B cell (primary cell): ENCODE data around the gene TWSG1. TPM values are rescaled to one million over a fixed set of nuclear protein-coding genes. Genes with fewer than 3 reads are reported as not detected.

ENCODE experiments used
- ATAC-seq: fragments of 200-7000 bp; cut with Tn5 transposase; one replicate; pipeline ENCODE4 v1.10.0; 2021; ENCODE audit warnings: low read depth, mild to moderate bottlenecking, moderate number of reproducible peaks, moderate library complexity
- CTCF ChIA-PET: fragments of 350-600 bp; sonication (Branson Sonifier 250); formaldehyde crosslinking; loops from one replicate; lab custom pipeline; 2021; ENCODE audit warnings: antibody characterized with exemption, inconsistent platforms; lab: Charles Lee
- POLR2A ChIA-PET: fragments of 350-600 bp; sonication (Branson Sonifier 250); formaldehyde crosslinking; loops from one replicate; lab custom pipeline; 2021; ENCODE audit warnings: antibody characterized with exemption; lab: Charles Lee
- DNase-seq: peaks from one replicate; pipeline ENCODE4 v3.0.0; 2013
- H2AFZ ChIP-seq: 2 replicates; pipeline ENCODE4 v1.6.1; 2012; ENCODE audit warnings: mild to moderate bottlenecking, low read depth, low read length; ENCODE audit not compliant: insufficient read depth, poor library complexity, severe bottlenecking
- H3K27ac ChIP-seq, 2 donors: 1 replicate in 1 of 2; 2 replicates in 1 of 2; pipeline ENCODE4 v1.5.1; 2012 to 2013; ENCODE audit warnings: low read length in 2 of 2, mild to moderate bottlenecking in 2 of 2, moderate library complexity in 1 of 2
- H3K27me3 ChIP-seq, 4 experiments: fragments of 200-600 bp in 1 of 4; sonication (generic) in 1 of 4; replicated peaks in 1 of 4; 1 replicate in 2 of 4; 2 replicates in 2 of 4; pipeline versions ENCODE4 v1.6.1 to v1.7.0; 2013 to 2016; ENCODE audit warnings: low read length in 3 of 4, mild to moderate bottlenecking in 2 of 4, mixed read lengths in 1 of 4, moderate library complexity in 1 of 4; ENCODE audit not compliant: insufficient read depth in 4 of 4, control insufficient read depth in 3 of 4; ENCODE audit errors: control extremely low read depth in 1 of 4
- H3K36me3 ChIP-seq, 2 experiments: replicated peaks in 1 of 2; 1 replicate in 1 of 2; 2 replicates in 1 of 2; pipeline versions ENCODE4 v1.6.1 to v1.7.1; 2013; ENCODE audit warnings: low read length in 1 of 2; ENCODE audit not compliant: insufficient read depth in 2 of 2, control insufficient read depth in 1 of 2; ENCODE audit errors: control extremely low read depth in 1 of 2, extremely low read depth in 1 of 2
- H3K4me1 ChIP-seq, 2 donors: fragments of 200-600 bp in 1 of 2; sonication (generic) in 1 of 2; 1 replicate in 1 of 2; 2 replicates in 1 of 2; pipeline versions ENCODE4 v1.5.1 to v1.6.1; 2013 to 2017; ENCODE audit warnings: low read length in 2 of 2; ENCODE audit not compliant: control insufficient read depth in 2 of 2, insufficient read depth in 2 of 2
- H3K4me2 ChIP-seq: replicated peaks from 2 replicates; pipeline ENCODE3; 2012; ENCODE audit warnings: mild to moderate bottlenecking, low read depth, low read length; ENCODE audit not compliant: poor library complexity, severe bottlenecking
- H3K4me3 ChIP-seq, 5 experiments: fragments of 200-600 bp in 1 of 5; sonication (generic) in 1 of 5; 1 replicate in 3 of 5; 2 replicates in 2 of 5; pipeline versions ENCODE4 v1.5.1 to v1.7.0; 2011 to 2016; ENCODE audit warnings: low read length in 4 of 5, mild to moderate bottlenecking in 4 of 5, low read depth in 2 of 5, control low read depth in 1 of 5, moderate library complexity in 1 of 5; ENCODE audit not compliant: insufficient read depth in 1 of 5; ENCODE audit errors: control extremely low read depth in 1 of 5, extremely low read depth in 1 of 5
- H3K79me2 ChIP-seq: fragments of 200-600 bp; sonication (generic); one replicate; pipeline ENCODE4 v1.6.0; 2016; ENCODE audit warnings: low read length; ENCODE audit not compliant: control insufficient read depth, insufficient read depth
- H3K9ac ChIP-seq: fragments of 200-600 bp; sonication (generic); 2 replicates; pipeline ENCODE4 v1.6.1; 2017; ENCODE audit warnings: mild to moderate bottlenecking, low read length, moderate library complexity
- H3K9me3 ChIP-seq, 3 donors: one replicate each; pipeline versions ENCODE4 v1.6.1 to v1.7.1; 2013; ENCODE audit warnings: low read length in 2 of 3; ENCODE audit not compliant: control insufficient read depth in 2 of 3, insufficient read depth in 1 of 3; ENCODE audit errors: control extremely low read depth in 1 of 3
- H4K20me1 ChIP-seq: 2 replicates; pipeline ENCODE4 v1.6.0; 2012; ENCODE audit warnings: mild to moderate bottlenecking, low read length; ENCODE audit not compliant: insufficient read depth, control insufficient read depth, poor library complexity, severe bottlenecking
- H3K27ac Mint-ChIP-seq: one replicate; pipeline ENCODE4 v1.8.0; 2021; ENCODE audit warnings: mixed read lengths
- H3K27me3 Mint-ChIP-seq: one replicate; pipeline ENCODE4 v1.8.0; 2021; ENCODE audit warnings: mixed read lengths
- H3K4me1 Mint-ChIP-seq: one replicate; pipeline ENCODE4 v1.8.0; 2021; ENCODE audit warnings: mixed read lengths
- H3K4me3 Mint-ChIP-seq: one replicate; pipeline ENCODE4 v1.8.0; 2021; ENCODE audit warnings: mixed read lengths
- H3K9me3 Mint-ChIP-seq: one replicate; pipeline ENCODE4 v1.8.0; 2022; ENCODE audit warnings: mixed read lengths; ENCODE audit not compliant: insufficient read depth
- EZH2 ChIP-seq: IDR thresholded peaks from 2 replicates; pipeline ENCODE4 v1.6.1; 2012; ENCODE audit warnings: borderline replicate concordance, low read depth, mild to moderate bottlenecking, moderate library complexity, low read length; ENCODE audit not compliant: insufficient read depth, poor library complexity, severe bottlenecking
- WGBS: methylation state at CpG from one replicate; pipeline ENCODE4 v1.1.5; 2013; ENCODE audit warnings: missing lambda C conversion rate; ENCODE audit not compliant: insufficient coverage; 5-methylcytosine and 5-hydroxymethylcytosine counted together
- intact Hi-C: fragments of 100-400 bp; cut with micrococcal nuclease; formaldehyde crosslinking; loops from one replicate; pipeline ENCODE4 v1.10.0; 2022
- polyA plus RNA-seq: library from polyadenylated mRNA; depleted of rRNA; stranded (reverse); fragments of >200 nt; gene quantifications from 2 replicates; pipeline ENCODE4 v1.2.3, GENCODE V29; 2012
- total RNA-seq, 2 donors: library from RNA; stranded (reverse); fragments of 120-200 nt in 1 of 2; gene quantifications; 1 replicate in 1 of 2; 2 replicates in 1 of 2; pipeline versions ENCODE4 v1.2.3 to v1.2.4, GENCODE V29; 2013 to 2022
- TF ChIP-seq, protein P1 (sequence below): fragments of 200-600 bp; IDR thresholded peaks from one replicate; pipeline ENCODE4 v1.8.0; 2022; ENCODE audit warnings: antibody characterized with exemption, mild to moderate bottlenecking

Gene TWSG1
- total and polyA plus RNA-seq, 2 donors (not counting 1 experiment from before 2014, with no cell fraction given), result 1.1 to 6.3 TPM

DNA sequence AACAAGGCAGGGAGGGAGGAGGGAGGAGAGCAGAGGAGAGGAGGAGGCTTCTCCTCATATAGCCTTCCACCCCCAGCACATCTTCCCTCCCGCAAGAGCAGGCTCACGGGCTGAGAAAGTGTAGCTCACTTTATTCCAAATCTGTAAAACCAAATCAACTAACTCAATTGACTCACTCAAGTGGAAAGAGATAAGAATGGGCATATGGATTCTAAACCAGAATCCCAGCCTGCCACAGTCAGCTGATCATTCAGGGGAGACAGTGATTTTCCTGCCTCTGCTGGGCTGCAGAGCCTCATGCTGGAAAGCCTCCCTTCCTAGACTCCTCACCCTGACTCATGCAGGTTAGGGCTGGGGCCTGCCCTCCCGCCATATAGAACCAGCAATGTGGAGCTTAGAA lies 4.2 kb upstream of the TWSG1 start:
- intact Hi-C loops, result no loop called here
- no peak for DNase-seq
- no peaks in the 10 kb centered on the region for H3K79me2 ChIP-seq
- no peak overlapping the region for H3K4me3 Mint-ChIP-seq
- no peak for ATAC-seq
- no peaks in the 10 kb centered on the region for H3K36me3 ChIP-seq
- H3K4me1 ChIP-seq, result peaks cover 3 to 11% of the 10 kb centered on the region in 2 donors
- POLR2A ChIA-PET, result no interaction called here
- peaks cover 9% of the 10 kb centered on the region for H3K4me1 Mint-ChIP-seq
- peaks cover 2 to 11% (median 6%) of the 10 kb centered on the region in 3 donors for H3K9me3 ChIP-seq
- H3K9me3 Mint-ChIP-seq, result peaks cover 6% of the 10 kb centered on the region
- H3K27ac Mint-ChIP-seq, result no peak overlapping the region
- H2AFZ ChIP-seq, result no peak overlapping the region
- no peak overlapping the region for H3K9ac ChIP-seq
- H4K20me1 ChIP-seq, result no peaks in the 10 kb centered on the region
- peaks cover 3% of the 10 kb centered on the region for H3K27me3 Mint-ChIP-seq
- TF ChIP-seq, protein P1, sequence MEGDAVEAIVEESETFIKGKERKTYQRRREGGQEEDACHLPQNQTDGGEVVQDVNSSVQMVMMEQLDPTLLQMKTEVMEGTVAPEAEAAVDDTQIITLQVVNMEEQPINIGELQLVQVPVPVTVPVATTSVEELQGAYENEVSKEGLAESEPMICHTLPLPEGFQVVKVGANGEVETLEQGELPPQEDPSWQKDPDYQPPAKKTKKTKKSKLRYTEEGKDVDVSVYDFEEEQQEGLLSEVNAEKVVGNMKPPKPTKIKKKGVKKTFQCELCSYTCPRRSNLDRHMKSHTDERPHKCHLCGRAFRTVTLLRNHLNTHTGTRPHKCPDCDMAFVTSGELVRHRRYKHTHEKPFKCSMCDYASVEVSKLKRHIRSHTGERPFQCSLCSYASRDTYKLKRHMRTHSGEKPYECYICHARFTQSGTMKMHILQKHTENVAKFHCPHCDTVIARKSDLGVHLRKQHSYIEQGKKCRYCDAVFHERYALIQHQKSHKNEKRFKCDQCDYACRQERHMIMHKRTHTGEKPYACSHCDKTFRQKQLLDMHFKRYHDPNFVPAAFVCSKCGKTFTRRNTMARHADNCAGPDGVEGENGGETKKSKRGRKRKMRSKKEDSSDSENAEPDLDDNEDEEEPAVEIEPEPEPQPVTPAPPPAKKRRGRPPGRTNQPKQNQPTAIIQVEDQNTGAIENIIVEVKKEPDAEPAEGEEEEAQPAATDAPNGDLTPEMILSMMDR, result no peak
- TF ChIP-seq EZH2, result no peak
- no peak overlapping the region for H3K27ac ChIP-seq
- CTCF ChIA-PET, result interaction anchor here (0.6 kb wide), 2 partner anchors 10 to 17 kb away, joined by 3 to 4 read pairs; no protein-coding TSS in a partner anchor
- peaks cover 0 to 2% (median 0%) of the 10 kb centered on the region in 4 experiments for H3K27me3 ChIP-seq
- no CpG with 5 or more reads among the region's 3 CpGs for WGBS
- H3K4me2 ChIP-seq, result no peak overlapping the region
- H3K4me3 ChIP-seq, result no peak overlapping the region

DNA sequence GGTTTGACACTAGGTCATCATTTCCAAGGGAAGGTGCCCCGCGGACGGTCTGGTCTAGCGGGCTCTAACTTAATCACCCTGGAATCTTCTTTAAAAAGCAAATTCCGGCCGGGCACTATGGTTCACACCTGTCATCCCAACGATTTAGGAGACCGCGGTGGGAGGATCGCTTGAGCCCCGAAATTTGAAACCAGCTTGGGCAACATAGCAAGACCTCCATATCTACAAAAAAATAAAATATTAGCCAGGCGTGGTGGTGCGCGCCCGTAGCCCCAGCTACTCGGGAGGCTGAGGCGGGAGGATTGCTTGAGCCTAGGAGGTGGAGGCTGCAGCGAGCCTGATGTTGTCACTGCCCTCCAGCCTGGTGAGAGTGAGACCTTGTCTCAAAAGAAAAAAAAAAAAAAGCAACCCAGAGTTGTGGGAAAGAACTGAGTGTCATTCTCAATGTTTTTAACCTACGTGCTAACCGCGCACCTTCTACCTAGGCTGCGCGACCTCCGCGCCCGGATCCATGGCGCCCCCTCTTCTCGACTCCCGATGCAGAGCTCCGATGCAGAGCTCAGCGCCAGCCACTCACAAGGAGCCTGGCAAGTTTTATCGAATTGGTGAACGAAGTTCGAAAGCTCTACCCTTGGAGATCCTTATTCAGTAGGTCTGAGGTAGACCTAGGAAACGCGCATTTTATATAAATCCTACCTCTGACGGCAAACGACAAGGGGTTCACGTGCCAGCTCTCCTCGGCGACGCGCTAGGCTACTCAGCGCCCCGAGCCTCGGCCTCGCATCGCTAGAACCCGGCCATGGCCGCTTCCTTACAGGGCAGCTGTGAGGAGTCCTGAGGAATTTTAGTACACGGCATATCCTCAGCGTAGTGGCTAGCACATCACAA lies 888 bp upstream of the TWSG1 start:
- H3K9me3 ChIP-seq, result peaks cover 0 to 11% (median 3%) of the 10 kb centered on the region in 3 donors
- Mint-ChIP-seq H3K27ac (peak overlapping the region; percentile 82), H3K27me3 (peaks cover 3% of the 10 kb centered on the region), H3K9me3 (peaks cover 3% of the 10 kb centered on the region), H3K4me3 (peak overlapping the region; percentile 95), H3K4me1 (peaks cover 20% of the 10 kb centered on the region)
- no peaks in the 10 kb centered on the region for H3K36me3 ChIP-seq
- H3K9ac ChIP-seq, result peak overlapping the region; percentile 78
- H3K79me2 ChIP-seq, result no peaks in the 10 kb centered on the region
- H3K27ac ChIP-seq, result peak overlapping the region in 1 of 2 donors; percentile 50
- H3K4me1 ChIP-seq, result peaks cover 6 to 19% of the 10 kb centered on the region in 2 donors
- H3K27me3 ChIP-seq, result peaks cover 0 to 2% (median 0%) of the 10 kb centered on the region in 4 experiments
- 21% methylated on average over 40 of the region's 52 CpGs for WGBS
- CTCF ChIA-PET, result interaction anchor here (0.8 to 1.1 kb wide), 2 partner anchors 232 to 260 kb away, joined by 3 read pairs; no protein-coding TSS in a partner anchor
- H2AFZ ChIP-seq, result peak overlapping the region; percentile 97
- TF ChIP-seq EZH2, result no peak
- TF ChIP-seq, protein P1, result no peak
- peak overlapping the region; percentile 98 for H3K4me2 ChIP-seq
- no peaks in the 10 kb centered on the region for H4K20me1 ChIP-seq
- no peak for DNase-seq
- H3K4me3 ChIP-seq, result peak overlapping the region; percentile 59 to 88 (median 70)
- peak; percentile 6 for ATAC-seq
- POLR2A ChIA-PET, result interaction anchor here (0.6 to 1.8 kb wide), 4 partner anchors 73 to 238 kb away, joined by 3 to 7 read pairs (median 4); partner anchors contain the start of gene ANKRD12
- intact Hi-C loops, result loop anchor here (1.0 to 2.0 kb wide), 4 partner anchors 142 to 629 kb away; partner anchors contain the start of genes ANKRD12, MTCL1 and RALBP1
